LHCN-M2 (cell line): ENCODE measurements around the gene GPR107. TPM values are rescaled to one million over a fixed set of nuclear protein-coding genes. Genes with fewer than 3 reads are reported as not detected.
"Not testable (repeated sequence)": the region's sequence is repeated elsewhere in the genome, so short reads cannot be mapped to it uniquely, and the experiment has no call there.

Experiments used
- DNase-seq: peaks from one replicate; pipeline ENCODE4 v3.0.0-alpha.2; 2012; ENCODE audit warnings: low read depth
- polyA plus RNA-seq: library from polyadenylated mRNA; unstranded; fragments of >200 nt; gene quantifications from one replicate; pipeline ENCODE4 v1.2.1, GENCODE V29; 2012; ENCODE audit warnings: missing spikeins
- total RNA-seq: library from RNA; depleted of rRNA; stranded (reverse); fragments of >200 nt; gene quantifications from 2 replicates; pipeline ENCODE4 v1.2.3, GENCODE V29; 2014; rRNA removed

GPR107 gene
- 17.7 and 20.3 TPM in 2 replicates for total RNA-seq
- 21.3 TPM for polyA plus RNA-seq

- DNase-seq = peak; percentile 65
Measured at GRCh38 chr9:130053504-130054324, at the start of gene GPR107. GPR107 (plus strand) TSS chr9:130053906; CDS start chr9:130053933, 27 bp downstream.

- no peak for DNase-seq
Measured at GRCh38 chr9:130003943-130004552, 49.7 kb upstream of the GPR107 start.

GRCh38 chr9:130006952-130007351 lies 46.8 kb upstream of the GPR107 start:
- DNase-seq = not testable (repeated sequence)

GRCh38 chr9:130008538-130008937 lies 45.2 kb upstream of the GPR107 start:
- DNase-seq = no peak

GRCh38 chr9:130009546-130009945 lies 44.2 kb upstream of the GPR107 start:
- DNase-seq = not testable (repeated sequence)

- DNase-seq = no peak
Measured at GRCh38 chr9:130010151-130010988, 43.3 kb upstream of the GPR107 start.

GRCh38 chr9:130013326-130013725 lies 40.4 kb upstream of the GPR107 start:
- no peak for DNase-seq

- no peak for DNase-seq
Measured at GRCh38 chr9:130015353-130016019, 38.2 kb upstream of the GPR107 start.

- DNase-seq = no peak
Measured at GRCh38 chr9:130017076-130017475, 36.6 kb upstream of the GPR107 start.

GRCh38 chr9:130017510-130017909 lies 36.2 kb upstream of the GPR107 start:
- not testable (repeated sequence) for DNase-seq

- no peak for DNase-seq
Measured at GRCh38 chr9:130018265-130018664, 35.4 kb upstream of the GPR107 start.

GRCh38 chr9:130020618-130021017 lies 33.1 kb upstream of the GPR107 start:
- no peak for DNase-seq

- no peak for DNase-seq
Measured at GRCh38 chr9:130021123-130021522, 32.6 kb upstream of the GPR107 start.

- DNase-seq = not testable (repeated sequence)
Measured at GRCh38 chr9:130021842-130022241, 31.9 kb upstream of the GPR107 start.

GRCh38 chr9:130022566-130023143 lies 31.1 kb upstream of the GPR107 start:
- no peak for DNase-seq

- no peak for DNase-seq
Measured at GRCh38 chr9:130023144-130023787, 30.4 kb upstream of the GPR107 start.

GRCh38 chr9:130023994-130024596 lies 29.6 kb upstream of the GPR107 start:
- DNase-seq = no peak

GRCh38 chr9:130024597-130024994 lies 29.1 kb upstream of the GPR107 start:
- no peak for DNase-seq

- no peak for DNase-seq
Measured at GRCh38 chr9:130026583-130027340, 26.9 kb upstream of the GPR107 start.
